ENCODE results near the gene SLC1A2.

SLC1A2 gene

GRCh38 chr11:35267504-35267903, 151.9 kb downstream of the SLC1A2 start:
- no peak overlapping the region for H3K4me2 ChIP-seq
- TF ChIP-seq Cebpa-rat (IDR thresholded peaks at IDR 0.05), result no peak
- H3K9me3 ChIP-seq, result no peaks in the 10 kb centered on the region
- no peaks in the 10 kb centered on the region for H3K36me3 ChIP-seq
- no peak overlapping the region for H3K27ac ChIP-seq
- no peaks in the 10 kb centered on the region for H4K20me1 ChIP-seq
- H3K4me1 ChIP-seq, result peaks cover 5% of the 10 kb centered on the region; the same call in 1 of the 2 replicates
- no peak overlapping the region for H3K9ac ChIP-seq
- no peak overlapping the region for H3K4me3 ChIP-seq
- H3K27me3 ChIP-seq, result no peaks in the 10 kb centered on the region

GRCh38 chr11:35265755-35266454, 153.5 kb downstream of the SLC1A2 start:
- Histone ChIP-seq H3K36me3 (no peaks in the 10 kb centered on the region), H3K27ac (no peak overlapping the region), H3K4me2 (peak overlapping the region; percentile 29; the same call in 1 of the 2 replicates), H3K9ac (no peak overlapping the region), H4K20me1 (no peaks in the 10 kb centered on the region), H3K4me3 (no peak overlapping the region), H3K9me3 (no peaks in the 10 kb centered on the region), H3K4me1 (no peaks in the 10 kb centered on the region; the same call in 1 of the 2 replicates), H3K27me3 (no peaks in the 10 kb centered on the region)
- TF ChIP-seq Cebpa-rat (IDR thresholded peaks at IDR 0.05), result no peak

GRCh38 chr11:35262735-35263134, 156.6 kb downstream of the SLC1A2 start:
- Histone ChIP-seq H3K4me2 (no peak overlapping the region), H3K27me3 (no peaks in the 10 kb centered on the region), H3K4me3 (no peak overlapping the region), H3K9ac (no peak overlapping the region), H3K36me3 (no peaks in the 10 kb centered on the region), H3K9me3 (no peaks in the 10 kb centered on the region), H3K27ac (no peak overlapping the region), H3K4me1 (no peaks in the 10 kb centered on the region; the same call in 1 of the 2 replicates), H4K20me1 (no peaks in the 10 kb centered on the region)
- no peak for TF ChIP-seq Cebpa-rat (IDR thresholded peaks at IDR 0.05)

- no peak overlapping the region for H3K4me2 ChIP-seq
- no peak for TF ChIP-seq Cebpa-rat (IDR thresholded peaks at IDR 0.05)
Measured at GRCh38 chr11:35262056-35262455, 157.3 kb downstream of the SLC1A2 start.

GRCh38 chr11:35261197-35261596, 158.2 kb downstream of the SLC1A2 start:
- Histone ChIP-seq H3K9ac (no peak overlapping the region), H3K36me3 (no peaks in the 10 kb centered on the region), H3K9me3 (no peaks in the 10 kb centered on the region), H3K27me3 (no peaks in the 10 kb centered on the region), H3K4me1 (no peaks in the 10 kb centered on the region; the same call in 1 of the 2 replicates), H4K20me1 (no peaks in the 10 kb centered on the region), H3K4me2 (no peak overlapping the region), H3K27ac (no peak overlapping the region), H3K4me3 (no peak overlapping the region)
- TF ChIP-seq Cebpa-rat (IDR thresholded peaks at IDR 0.05), result no peak

More at GRCh38 chr11:35262056-35262455, 157.3 kb downstream of the SLC1A2 start:
- Histone ChIP-seq H3K4me1 (no peaks in the 10 kb centered on the region; the same call in 1 of the 2 replicates), H3K4me3 (no peak overlapping the region), H3K9ac (no peak overlapping the region), H3K36me3 (no peaks in the 10 kb centered on the region), H3K27ac (no peak overlapping the region), H3K27me3 (no peaks in the 10 kb centered on the region), H4K20me1 (no peaks in the 10 kb centered on the region), H3K9me3 (no peaks in the 10 kb centered on the region)

GRCh38 chr11:35260342-35260985, 158.9 kb downstream of the SLC1A2 start:
- Histone ChIP-seq H3K4me3 (no peak overlapping the region), H3K4me2 (no peak overlapping the region), H3K27ac (no peak overlapping the region), H4K20me1 (no peaks in the 10 kb centered on the region), H3K9ac (no peak overlapping the region), H3K27me3 (no peaks in the 10 kb centered on the region), H3K9me3 (no peaks in the 10 kb centered on the region), H3K4me1 (no peaks in the 10 kb centered on the region), H3K36me3 (no peaks in the 10 kb centered on the region)
- TF ChIP-seq Cebpa-rat (IDR thresholded peaks at IDR 0.05), result no peak

GRCh38 chr11:35259529-35259928, 159.8 kb downstream of the SLC1A2 start:
- TF ChIP-seq Cebpa-rat (IDR thresholded peaks at IDR 0.05), result no peak
- Histone ChIP-seq H4K20me1 (no peaks in the 10 kb centered on the region), H3K9ac (no peak overlapping the region), H3K9me3 (no peaks in the 10 kb centered on the region), H3K4me2 (no peak overlapping the region), H3K27ac (no peak overlapping the region), H3K36me3 (no peaks in the 10 kb centered on the region), H3K4me1 (no peaks in the 10 kb centered on the region), H3K27me3 (no peaks in the 10 kb centered on the region), H3K4me3 (no peak overlapping the region)

GRCh38 chr11:35257281-35257680, 162.1 kb downstream of the SLC1A2 start:
- H3K27me3 ChIP-seq, result no peaks in the 10 kb centered on the region
- no peaks in the 10 kb centered on the region for H3K9me3 ChIP-seq
- no peak overlapping the region for H3K4me3 ChIP-seq
- H3K9ac ChIP-seq, result no peak overlapping the region
- no peak for TF ChIP-seq Cebpa-rat (IDR thresholded peaks at IDR 0.05)
- H4K20me1 ChIP-seq, result no peaks in the 10 kb centered on the region
- no peak overlapping the region for H3K27ac ChIP-seq
- no peaks in the 10 kb centered on the region for H3K36me3 ChIP-seq
- no peaks in the 10 kb centered on the region for H3K4me1 ChIP-seq
- H3K4me2 ChIP-seq, result no peak overlapping the region

- H3K4me1 ChIP-seq, result no peaks in the 10 kb centered on the region
- H3K4me3 ChIP-seq, result no peak overlapping the region
- no peak overlapping the region for H3K27ac ChIP-seq
- no peak for TF ChIP-seq Cebpa-rat (IDR thresholded peaks at IDR 0.05)
- H3K9me3 ChIP-seq, result no peaks in the 10 kb centered on the region
- H4K20me1 ChIP-seq, result no peaks in the 10 kb centered on the region
- no peak overlapping the region for H3K9ac ChIP-seq
- no peaks in the 10 kb centered on the region for H3K27me3 ChIP-seq
- H3K4me2 ChIP-seq, result no peak overlapping the region
- no peaks in the 10 kb centered on the region for H3K36me3 ChIP-seq
Measured at GRCh38 chr11:35256296-35256695, 163.1 kb downstream of the SLC1A2 start.

GRCh38 chr11:35255514-35255913, 163.8 kb downstream of the SLC1A2 start:
- no peaks in the 10 kb centered on the region for H3K9me3 ChIP-seq
- no peak overlapping the region for H3K4me3 ChIP-seq
- no peaks in the 10 kb centered on the region for H3K27me3 ChIP-seq
- H3K36me3 ChIP-seq, result no peaks in the 10 kb centered on the region
- H3K27ac ChIP-seq, result no peak overlapping the region
- no peak for TF ChIP-seq Cebpa-rat (IDR thresholded peaks at IDR 0.05)
- H3K9ac ChIP-seq, result no peak overlapping the region
- H4K20me1 ChIP-seq, result no peaks in the 10 kb centered on the region
- H3K4me1 ChIP-seq, result no peaks in the 10 kb centered on the region
- H3K4me2 ChIP-seq, result no peak overlapping the region

All from BLaER1 (cell line).